Gastroesophageal sphincter (tissue), 4 donors: ENCODE measurements around the gene RPRML. TPM values are rescaled to one million over a fixed set of nuclear protein-coding genes. Genes with fewer than 3 reads are reported as not detected.

Experiments
- ATAC-seq: fragments of 150-250 bp; one replicate; pipeline ENCODE4 v1.9.1; 2016; ENCODE audit warnings: mild to moderate bottlenecking, moderate library complexity
- H3K27ac ChIP-seq, 4 donors: fragments of 200-600 bp; sonication (generic) in 3 of 4; 1 replicate in 3 of 4; 2 replicates in 1 of 4; pipeline ENCODE4 v1.5.1; 2016 to 2019
- H3K27me3 ChIP-seq: fragments of 200-600 bp; sonication (generic); one replicate; pipeline ENCODE4 v1.5.1; 2019
- H3K36me3 ChIP-seq, 2 donors: fragments of 200-600 bp; sonication (generic); one replicate each; pipeline ENCODE4 v1.5.1; 2019; ENCODE audit warnings: control low read depth in 1 of 2
- H3K4me1 ChIP-seq, 3 donors: fragments of 200-600 bp; sonication (generic); 1 replicate in 2 of 3; 2 replicates in 1 of 3; pipeline ENCODE4 v1.5.1; 2016 to 2019; ENCODE audit warnings: control low read depth in 2 of 3
- H3K4me3 ChIP-seq, 2 donors: fragments of 200-600 bp; sonication (generic); one replicate each; pipeline ENCODE4 v1.5.1; 2019; ENCODE audit warnings: mild to moderate bottlenecking in 1 of 2, moderate library complexity in 1 of 2
- H3K9me3 ChIP-seq, 3 donors: fragments of 200-600 bp; sonication (generic); one replicate each; pipeline ENCODE4 v1.5.1; 2017 to 2019; ENCODE audit warnings: control low read depth in 2 of 3
- EP300 ChIP-seq: sonication (generic); formaldehyde crosslinking; IDR thresholded peaks from one replicate; pipeline ENCODE4 v1.6.1; 2017; ENCODE audit warnings: antibody characterized with exemption, mild to moderate bottlenecking
- POLR2A ChIP-seq, 2 donors: fragments of 450-650 bp; IDR thresholded peaks; one replicate each; pipeline ENCODE4 v1.6.1; 2017; ENCODE audit warnings: antibody characterized with exemption in 2 of 2, mild to moderate bottlenecking in 2 of 2, moderate library complexity in 1 of 2
- POLR2AphosphoS5 ChIP-seq: sonication (generic); formaldehyde crosslinking; IDR thresholded peaks from one replicate; pipeline ENCODE4 v1.6.1; 2017; ENCODE audit warnings: antibody characterized with exemption
- WGBS, 2 donors: methylation state at CpG; one replicate each; pipeline ENCODE4 v1.1.5; 2018; ENCODE audit warnings: low coverage in 1 of 2; 5-methylcytosine and 5-hydroxymethylcytosine counted together
- total RNA-seq, 4 donors: library from RNA; depleted of rRNA; stranded (reverse); fragments of >200 nt; gene quantifications; one replicate each; pipeline ENCODE4 v1.1.0, GENCODE V29; 2016
- TF ChIP-seq, protein P1 (sequence below), 4 experiments: fragments of 200-600 bp in 2 of 4; fragments of 450-650 bp in 2 of 4; sonication (generic) in 1 of 4; IDR thresholded peaks; one replicate each; pipeline ENCODE4 v1.5.1; 2017 to 2019; ENCODE audit warnings: antibody characterized with exemption in 4 of 4, mild to moderate bottlenecking in 2 of 4, moderate library complexity in 2 of 4

The RPRML gene
- total RNA-seq, 4 donors from 2014 or later, result 1.1 to 1.8 TPM; not detected in 2

DNA sequence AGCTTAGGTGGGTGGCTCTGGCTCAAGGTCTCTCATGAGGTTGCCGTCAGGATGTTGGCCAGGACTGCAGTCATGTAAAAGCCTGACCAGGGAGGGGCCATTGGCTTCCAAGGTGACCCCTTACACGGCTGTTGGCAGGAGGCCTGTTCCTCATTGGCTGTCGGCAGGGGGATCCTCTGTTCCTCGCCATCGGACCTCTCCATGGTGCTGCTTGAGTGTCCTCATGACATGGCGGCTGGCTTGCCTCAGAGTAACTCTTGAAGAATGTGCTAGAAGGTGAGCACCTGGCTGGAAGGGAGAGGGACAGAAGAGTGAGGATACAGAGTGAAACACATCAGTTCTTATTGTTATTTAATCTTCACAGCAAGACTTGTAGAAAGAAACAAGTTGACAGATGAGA is 4.7 kb upstream of the RPRML start:
- no peak for ATAC-seq
- Histone ChIP-seq H3K36me3 (no peaks in the 10 kb centered on the region), H3K4me3 (no peak overlapping the region), H3K27ac (no peak overlapping the region), H3K27me3 (peaks cover 30% of the 10 kb centered on the region), H3K9me3 (no peaks in the 10 kb centered on the region), H3K4me1 (peaks cover 0 to 12% (median 6%) of the 10 kb centered on the region in 3 donors)
- TF ChIP-seq POLR2A (IDR thresholded peaks at IDR 0.05) (no peak), POLR2AphosphoS5 (no peak), EP300 (no peak)
- TF ChIP-seq, protein P1, sequence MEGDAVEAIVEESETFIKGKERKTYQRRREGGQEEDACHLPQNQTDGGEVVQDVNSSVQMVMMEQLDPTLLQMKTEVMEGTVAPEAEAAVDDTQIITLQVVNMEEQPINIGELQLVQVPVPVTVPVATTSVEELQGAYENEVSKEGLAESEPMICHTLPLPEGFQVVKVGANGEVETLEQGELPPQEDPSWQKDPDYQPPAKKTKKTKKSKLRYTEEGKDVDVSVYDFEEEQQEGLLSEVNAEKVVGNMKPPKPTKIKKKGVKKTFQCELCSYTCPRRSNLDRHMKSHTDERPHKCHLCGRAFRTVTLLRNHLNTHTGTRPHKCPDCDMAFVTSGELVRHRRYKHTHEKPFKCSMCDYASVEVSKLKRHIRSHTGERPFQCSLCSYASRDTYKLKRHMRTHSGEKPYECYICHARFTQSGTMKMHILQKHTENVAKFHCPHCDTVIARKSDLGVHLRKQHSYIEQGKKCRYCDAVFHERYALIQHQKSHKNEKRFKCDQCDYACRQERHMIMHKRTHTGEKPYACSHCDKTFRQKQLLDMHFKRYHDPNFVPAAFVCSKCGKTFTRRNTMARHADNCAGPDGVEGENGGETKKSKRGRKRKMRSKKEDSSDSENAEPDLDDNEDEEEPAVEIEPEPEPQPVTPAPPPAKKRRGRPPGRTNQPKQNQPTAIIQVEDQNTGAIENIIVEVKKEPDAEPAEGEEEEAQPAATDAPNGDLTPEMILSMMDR (IDR thresholded peaks at IDR 0.05), result no peak
- 58 to 67% methylated on average over 3 to 4 of the region's 6 CpGs for WGBS, 2 donors

DNA sequence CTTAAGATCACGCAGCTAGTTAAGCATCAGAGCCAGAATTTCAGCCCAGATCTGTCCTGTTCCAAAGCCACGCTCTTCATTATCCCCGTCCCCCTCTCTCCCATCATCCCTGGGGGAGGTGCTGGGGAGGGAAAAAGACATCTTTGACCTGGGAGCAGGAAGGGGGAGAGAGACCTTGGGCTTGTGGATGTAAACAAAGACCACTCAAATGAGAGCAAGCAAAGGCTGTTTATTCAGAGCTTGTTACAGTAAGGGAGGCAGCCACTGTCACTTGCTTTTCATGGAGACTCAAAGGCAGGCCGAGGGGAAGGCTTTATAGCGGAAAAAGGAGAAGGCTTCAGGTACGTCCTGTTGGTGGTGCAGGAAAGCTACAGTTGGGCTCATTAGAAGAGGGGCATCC is 3.5 kb upstream of the RPRML start:
- Histone ChIP-seq H3K9me3 (no peaks in the 10 kb centered on the region), H3K4me3 (no peak overlapping the region), H3K4me1 (peaks cover 0 to 23% (median 16%) of the 10 kb centered on the region in 3 donors), H3K27me3 (peaks cover 42% of the 10 kb centered on the region), H3K27ac (no peak overlapping the region), H3K36me3 (no peaks in the 10 kb centered on the region)
- WGBS, 2 donors, result 81 to 92% methylated on average over 2 to 6 of the region's 6 CpGs
- no peak for TF ChIP-seq POLR2A (IDR thresholded peaks at IDR 0.05)
- no peak for TF ChIP-seq POLR2AphosphoS5
- no peak for TF ChIP-seq EP300
- TF ChIP-seq, protein P1 (IDR thresholded peaks at IDR 0.05), result no peak
- ATAC-seq, result no peak

DNA sequence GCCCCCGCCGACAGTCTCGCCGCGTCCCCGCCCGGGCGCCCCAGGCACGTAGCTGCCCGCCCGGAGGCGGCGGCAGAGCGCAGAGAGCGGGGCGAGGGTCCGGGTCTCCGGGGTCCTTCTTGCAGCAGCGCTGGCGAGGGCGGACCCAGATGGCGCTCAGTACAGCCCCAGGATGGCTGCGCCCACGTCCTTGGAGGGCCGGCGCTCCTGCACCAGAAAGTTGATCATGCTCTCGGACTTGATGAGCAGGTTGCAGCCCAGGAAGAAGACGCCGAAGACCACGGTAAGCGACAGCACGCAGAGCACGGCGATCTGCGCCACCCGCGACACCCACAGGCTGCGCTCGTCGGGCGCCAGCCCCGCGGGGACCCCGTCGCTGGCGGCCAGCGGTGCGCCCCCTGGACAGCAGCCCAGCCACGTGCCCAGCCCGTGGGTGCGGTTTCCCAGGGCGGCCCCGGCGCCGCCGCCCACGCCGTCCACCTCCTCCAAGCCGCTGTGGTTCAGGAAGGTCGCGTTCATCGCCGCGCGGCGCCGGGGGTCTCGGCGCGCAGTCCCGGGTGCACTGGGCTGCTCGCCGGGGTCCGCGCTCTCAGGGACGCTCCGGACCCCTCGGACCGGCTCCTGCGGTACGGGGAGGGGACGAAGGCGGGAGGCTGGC is 435 bp downstream of the RPRML start:
- Histone ChIP-seq H3K27ac (no peak overlapping the region), H3K9me3 (no peaks in the 10 kb centered on the region), H3K4me3 (peak overlapping the region; percentile 28 to 66), H3K36me3 (no peaks in the 10 kb centered on the region), H3K4me1 (peaks cover 0 to 23% (median 16%) of the 10 kb centered on the region in 3 donors), H3K27me3 (peaks cover 68% of the 10 kb centered on the region)
- WGBS, 2 donors, result 2% methylated on average over 7 of the region's 83 CpGs; no CpG with 5 or more reads in 1 of the 2 donors
- ATAC-seq, result peak; percentile 34
- no peak for TF ChIP-seq POLR2AphosphoS5
- no peak for TF ChIP-seq POLR2A (IDR thresholded peaks at IDR 0.05)
- no peak for TF ChIP-seq EP300
- TF ChIP-seq, protein P1 (IDR thresholded peaks at IDR 0.05), result no peak

GRCh38 chr17:46977750-46978488 is 1.1 kb downstream of the RPRML start:
- ATAC-seq, result no peak
- peak overlapping the region in 1 of 2 donors; percentile 66 for H3K4me3 ChIP-seq
- WGBS, 2 donors, result 14 to 36% methylated on average over 6 to 18 of the region's 36 CpGs
- TF ChIP-seq POLR2A (IDR thresholded peaks at IDR 0.05), result no peak
- TF ChIP-seq, protein P1 (IDR thresholded peaks at IDR 0.05), result no peak
- no peak for TF ChIP-seq EP300
- no peak for TF ChIP-seq POLR2AphosphoS5
- H3K27me3 ChIP-seq, result peaks cover 68% of the 10 kb centered on the region
- H3K4me1 ChIP-seq, result peaks cover 0 to 23% (median 16%) of the 10 kb centered on the region in 3 donors
- no peak overlapping the region for H3K27ac ChIP-seq
- H3K9me3 ChIP-seq, result no peaks in the 10 kb centered on the region
- H3K36me3 ChIP-seq, result no peaks in the 10 kb centered on the region
